Large intestine (tissue), 3 donors: ENCODE measurements around the gene TXNRD2. TPM values are rescaled to one million over a fixed set of nuclear protein-coding genes. Genes with fewer than 3 reads are reported as not detected.

ENCODE experiments used
- DNase-seq, 2 donors: peaks; one replicate each; pipeline versions ENCODE4 v3.0.0 to v3.0.0-alpha.2; 2013
- H3K27ac ChIP-seq: one replicate; pipeline ENCODE4 v1.5.1; 2013; ENCODE audit warnings: low read length
- H3K27me3 ChIP-seq: 2 replicates; pipeline ENCODE4 v1.6.1; 2013; ENCODE audit warnings: low read length; ENCODE audit not compliant: control insufficient read depth, insufficient read depth
- H3K36me3 ChIP-seq: 2 replicates; pipeline ENCODE4 v1.6.1; 2013; ENCODE audit warnings: low read length; ENCODE audit not compliant: control insufficient read depth, insufficient read depth
- H3K4me1 ChIP-seq: one replicate; pipeline ENCODE4 v1.6.1; 2013; ENCODE audit warnings: low read length; ENCODE audit not compliant: control insufficient read depth, insufficient read depth
- H3K4me3 ChIP-seq: one replicate; pipeline ENCODE4 v1.5.1; 2013; ENCODE audit warnings: low read length
- H3K9me3 ChIP-seq: one replicate; pipeline ENCODE4 v1.6.1; 2013; ENCODE audit warnings: mild to moderate bottlenecking, low read depth, low read length, moderate library complexity; ENCODE audit not compliant: control insufficient read depth
- WGBS: methylation state at CpG from one replicate; pipeline ENCODE4 v1.1.5; 2013; ENCODE audit warnings: low lambda C conversion rate; ENCODE audit not compliant: insufficient coverage; 5-methylcytosine and 5-hydroxymethylcytosine counted together
- polyA plus RNA-seq: library from polyadenylated mRNA; unstranded; fragments of 120-200 nt; gene quantifications from one replicate; pipeline ENCODE4 v1.2.1, GENCODE V29; 2013

TXNRD2 gene
- polyA plus RNA-seq, 1 donor: 22.5 TPM

GRCh38 chr22:19865141-19865829 is 76.3 kb downstream of the TXNRD2 start:
- no peaks in the 10 kb centered on the region for H3K4me1 ChIP-seq
- no peaks in the 10 kb centered on the region for H3K9me3 ChIP-seq
- no peaks in the 10 kb centered on the region for H3K27me3 ChIP-seq
- 88% methylated on average over 4 of the region's 12 CpGs for WGBS
- DNase-seq: no peak
- no peak overlapping the region for H3K4me3 ChIP-seq
- H3K27ac ChIP-seq: no peak overlapping the region
- no peaks in the 10 kb centered on the region for H3K36me3 ChIP-seq

DNA sequence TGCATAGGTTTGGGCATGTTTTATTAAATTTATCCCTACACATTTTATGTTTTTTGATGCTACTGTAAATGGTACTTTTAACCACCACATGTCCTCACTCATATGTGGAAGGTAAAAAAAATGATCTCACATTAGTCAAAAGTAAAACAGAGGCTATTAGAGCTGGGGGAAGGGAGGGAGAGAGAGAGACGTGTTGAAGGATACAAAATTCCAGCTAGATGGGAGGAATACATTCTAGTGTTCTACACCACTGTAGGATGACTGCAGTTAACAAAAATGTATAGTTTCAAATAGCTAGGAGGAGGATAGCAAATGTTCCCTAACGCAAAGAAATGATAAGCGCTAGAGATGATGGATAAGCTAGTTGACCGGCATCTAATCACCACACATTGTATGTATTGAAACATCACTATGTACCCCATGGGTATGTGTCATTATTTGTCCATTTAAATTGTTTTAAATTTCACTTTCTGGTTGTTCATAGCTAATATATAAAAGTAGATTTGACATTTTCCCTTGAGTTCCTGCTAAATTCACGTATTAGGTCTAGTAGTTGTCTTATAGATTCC is 77.0 kb downstream of the TXNRD2 start:
- H3K27me3 ChIP-seq: no peaks in the 10 kb centered on the region
- 100% methylated on average over 2 of the region's 5 CpGs for WGBS
- no peak overlapping the region for H3K4me3 ChIP-seq
- DNase-seq: no peak
- H3K9me3 ChIP-seq: no peaks in the 10 kb centered on the region
- no peak overlapping the region for H3K27ac ChIP-seq
- no peaks in the 10 kb centered on the region for H3K36me3 ChIP-seq
- H3K4me1 ChIP-seq: no peaks in the 10 kb centered on the region

- WGBS: 80% methylated on average over 2 of the region's 5 CpGs
- Histone ChIP-seq H3K36me3 (no peaks in the 10 kb centered on the region), H3K4me1 (no peaks in the 10 kb centered on the region), H3K4me3 (no peak overlapping the region), H3K27me3 (no peaks in the 10 kb centered on the region), H3K27ac (no peak overlapping the region), H3K9me3 (no peaks in the 10 kb centered on the region)
- no peak for DNase-seq
Measured at GRCh38 chr22:19863571-19863970, 78.0 kb downstream of the TXNRD2 start.

GRCh38 chr22:19862619-19863246 is 78.9 kb downstream of the TXNRD2 start:
- Histone ChIP-seq H3K36me3 (no peaks in the 10 kb centered on the region), H3K4me3 (no peak overlapping the region), H3K4me1 (no peaks in the 10 kb centered on the region), H3K27ac (no peak overlapping the region), H3K9me3 (no peaks in the 10 kb centered on the region), H3K27me3 (no peaks in the 10 kb centered on the region)
- no peak for DNase-seq
- 100% methylated on average over 1 of the region's 13 CpGs for WGBS

DNA sequence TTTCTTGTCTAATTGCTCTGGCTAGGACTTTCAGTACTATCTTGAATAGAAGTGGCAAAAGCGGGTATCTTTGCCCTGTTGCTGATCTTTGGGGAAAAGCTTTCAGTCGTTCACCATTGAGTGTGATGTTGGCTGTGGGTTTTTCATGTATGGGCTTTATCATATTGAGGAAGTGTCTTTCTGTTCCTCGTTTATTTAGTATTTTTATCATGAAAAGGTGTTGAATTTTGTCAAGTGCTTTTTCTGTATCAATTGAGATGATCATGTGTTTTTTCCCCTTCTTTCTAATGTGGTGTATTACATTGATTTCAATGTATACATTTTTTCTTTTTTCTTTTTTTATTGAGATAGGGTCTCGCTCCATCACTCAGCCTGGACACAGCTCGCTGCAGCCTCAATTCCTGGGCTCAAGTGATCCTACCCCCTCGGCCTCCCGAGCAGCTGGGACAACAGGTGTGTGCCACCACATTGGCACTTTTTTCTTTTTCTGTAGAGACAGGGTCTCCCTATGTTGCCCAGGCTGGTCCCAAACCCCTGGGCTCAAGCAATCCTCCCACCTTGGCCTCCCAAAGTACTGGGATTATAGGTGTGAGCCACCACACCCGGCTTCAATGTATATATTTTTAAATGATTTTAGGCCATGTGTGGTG is 81.6 kb downstream of the TXNRD2 start:
- Histone ChIP-seq H3K9me3 (no peaks in the 10 kb centered on the region), H3K4me1 (peaks cover 8% of the 10 kb centered on the region), H3K36me3 (no peaks in the 10 kb centered on the region), H3K4me3 (no peak overlapping the region), H3K27ac (no peak overlapping the region), H3K27me3 (no peaks in the 10 kb centered on the region)
- WGBS: 93% methylated on average over 3 of the region's 8 CpGs
- no peak for DNase-seq

DNA sequence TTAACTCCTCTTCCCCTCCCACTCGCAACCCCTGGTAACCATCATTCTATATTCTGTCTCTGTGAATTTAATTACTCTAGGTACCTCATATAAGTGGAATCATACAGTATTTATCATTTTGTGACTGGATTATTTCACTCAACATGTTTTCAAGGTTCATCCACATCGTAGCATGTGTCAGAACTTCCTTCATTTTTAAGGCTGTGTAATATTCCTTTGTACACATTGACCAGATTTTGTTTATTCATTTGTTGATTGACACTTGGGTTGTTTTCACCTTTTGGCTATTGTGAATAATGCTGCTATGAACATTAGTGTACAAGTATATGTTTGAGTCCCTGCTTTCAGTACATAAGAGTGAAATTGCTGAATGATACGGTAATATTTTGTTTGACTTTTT is 84.2 kb downstream of the TXNRD2 start:
- H3K27ac ChIP-seq: no peak overlapping the region
- no peaks in the 10 kb centered on the region for H3K9me3 ChIP-seq
- no peaks in the 10 kb centered on the region for H3K27me3 ChIP-seq
- peaks cover 19% of the 10 kb centered on the region for H3K4me1 ChIP-seq
- H3K36me3 ChIP-seq: peaks cover 5% of the 10 kb centered on the region
- H3K4me3 ChIP-seq: no peak overlapping the region
- DNase-seq: no peak
- WGBS: 100% methylated on average over 2 of the region's 3 CpGs

DNA sequence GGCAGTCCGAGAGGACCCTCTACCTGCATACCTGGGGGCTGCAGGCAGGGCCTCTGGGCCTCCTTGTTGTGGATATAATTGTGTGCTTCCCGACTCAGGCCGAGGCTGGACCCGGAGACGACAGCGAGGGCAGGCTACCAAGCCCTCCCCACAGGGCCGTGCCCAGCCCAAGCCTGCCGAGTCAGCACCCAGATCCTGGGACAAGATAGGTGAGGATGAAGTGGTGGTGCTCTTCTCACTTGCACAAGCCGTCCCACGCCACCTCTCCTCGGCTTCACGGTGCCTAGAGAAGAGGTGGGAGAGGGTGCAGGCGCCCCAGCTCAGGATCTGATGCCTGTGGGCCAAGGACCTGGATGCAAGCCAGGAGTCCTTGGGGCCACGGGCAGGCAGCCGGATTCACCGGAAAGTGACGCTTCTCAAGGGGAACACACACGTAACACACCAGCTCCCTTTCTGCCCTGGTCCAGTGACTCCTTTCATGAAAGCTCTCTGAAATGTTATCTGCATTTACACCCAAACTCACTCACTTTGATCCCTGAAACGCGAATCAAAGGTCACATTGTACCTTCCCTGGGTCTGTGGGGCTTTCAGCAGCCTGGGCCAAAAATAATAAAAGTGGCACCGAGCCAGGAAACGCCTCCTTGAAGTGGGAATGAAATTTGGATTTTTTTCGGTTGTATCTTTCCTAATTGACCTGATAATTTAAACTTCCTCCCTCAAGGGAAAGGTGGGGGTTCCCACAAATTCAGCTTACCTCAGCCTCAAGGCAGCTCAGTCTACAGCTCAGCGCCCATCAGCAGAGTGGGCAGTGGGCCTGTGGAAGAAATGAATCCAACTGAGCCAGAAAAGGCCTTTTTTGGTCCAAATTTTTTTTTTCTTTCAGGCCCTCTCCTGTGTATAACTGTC is 85.9 kb downstream of the TXNRD2 start:
- peak overlapping the region; percentile 81 for H3K27ac ChIP-seq
- H3K9me3 ChIP-seq: no peaks in the 10 kb centered on the region
- H3K4me3 ChIP-seq: peak overlapping the region; percentile 99
- DNase-seq: peak; percentile 42 to 70
- peaks cover 21% of the 10 kb centered on the region for H3K36me3 ChIP-seq
- H3K4me1 ChIP-seq: peaks cover 19% of the 10 kb centered on the region
- no peaks in the 10 kb centered on the region for H3K27me3 ChIP-seq
- WGBS: no CpG with 5 or more reads among the region's 24 CpGs

DNA sequence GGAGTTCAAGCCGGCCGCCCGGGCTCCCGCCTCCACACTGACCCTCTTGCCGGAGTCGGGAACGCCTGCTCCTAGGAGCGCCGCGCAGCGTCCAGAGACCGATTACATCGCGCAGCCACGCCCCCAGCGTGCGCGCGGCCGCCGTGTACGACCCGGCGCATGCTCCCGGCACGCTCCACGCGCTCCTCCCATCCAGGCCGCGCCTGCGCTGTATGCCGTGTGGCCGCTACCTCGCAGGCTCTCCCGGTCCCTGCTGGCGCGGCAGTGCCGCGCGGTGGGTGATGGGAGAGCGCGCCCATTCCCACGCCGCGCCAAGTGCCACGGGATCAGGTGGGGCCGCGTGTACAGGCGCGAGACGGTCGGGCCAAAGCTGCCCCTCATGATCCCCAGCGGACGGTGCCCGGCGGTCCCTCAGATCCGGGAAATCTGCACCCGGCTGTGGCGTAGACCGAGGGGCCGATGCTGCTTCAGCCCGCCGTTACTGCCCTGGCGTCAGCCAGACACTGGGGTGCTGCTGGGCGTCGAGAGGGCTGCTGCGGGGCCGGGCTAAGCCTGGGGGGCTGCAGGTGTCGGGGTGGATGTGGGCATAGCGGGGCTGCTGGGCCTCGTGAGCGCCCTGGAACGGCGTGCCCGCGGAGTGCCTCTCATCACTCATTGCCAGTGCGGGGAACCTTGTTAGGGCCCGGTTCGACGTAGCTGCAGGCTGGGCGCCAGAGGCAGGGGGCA is 86.7 kb downstream of the TXNRD2 start, which contains the start of the genes GNB1L and RTL10:
TSS of gene GNB1L (minus strand) at position 97 of the 726 bp plus-strand sequence. CDS start 33,519 bp downstream, outside the sequence.
TSS of gene RTL10 (minus strand) at position 97 of the 726 bp plus-strand sequence. CDS start 2,613 bp downstream, outside the sequence.
- peaks cover 29% of the 10 kb centered on the region for H3K36me3 ChIP-seq
- peaks cover 25% of the 10 kb centered on the region for H3K4me1 ChIP-seq
- H3K27me3 ChIP-seq: no peaks in the 10 kb centered on the region
- H3K9me3 ChIP-seq: no peaks in the 10 kb centered on the region
- peak; percentile 99 for DNase-seq
- WGBS: no CpG with 5 or more reads among the region's 81 CpGs
- peak within 1 kb of the TSS; percentile 92 for H3K27ac ChIP-seq
- H3K4me3 ChIP-seq: peak within 1 kb of the TSS; percentile 99
